GM23338 (cell line): ENCODE measurements around the gene IQCC. TPM values are rescaled to one million over a fixed set of nuclear protein-coding genes. Genes with fewer than 3 reads are reported as not detected.

Experiments
- ATAC-seq: fragments of 200-7000 bp; cut with Tn5 transposase; 3 replicates; pipeline ENCODE4 v1.9.1; 2020
- DNase-seq: peaks from one replicate; pipeline ENCODE4 v3.0.0-alpha.2; 2015; ENCODE audit warnings: low spot score
- H2AFZ ChIP-seq: fragments of 200-600 bp; sonication (generic); 2 replicates; pipeline ENCODE4 v1.8.0; 2016; ENCODE audit warnings: antibody characterized with exemption, mild to moderate bottlenecking, moderate library complexity
- H3F3A ChIP-seq: fragments of 200-600 bp; sonication (generic); replicated peaks from 2 replicates; pipeline ENCODE4 v1.8.0; 2017; ENCODE audit warnings: antibody characterized with exemption, mixed run types, low read depth
- H3K27ac ChIP-seq: fragments of 200-600 bp; sonication (generic); 2 replicates; pipeline ENCODE4 v1.6.1; 2016; ENCODE audit warnings: low read depth
- H3K27me3 ChIP-seq: fragments of 200-600 bp; sonication (generic); 2 replicates; pipeline ENCODE4 v1.8.0; 2016; ENCODE audit warnings: mild to moderate bottlenecking, mixed run types, moderate library complexity; ENCODE audit not compliant: insufficient read depth
- H3K36me3 ChIP-seq: fragments of 200-600 bp; sonication (generic); 2 replicates; pipeline ENCODE4 v1.8.0; 2016; ENCODE audit warnings: mild to moderate bottlenecking; ENCODE audit not compliant: insufficient read depth
- H3K4me1 ChIP-seq: fragments of 200-600 bp; sonication (generic); 2 replicates; pipeline ENCODE4 v1.8.0; 2016; ENCODE audit warnings: mild to moderate bottlenecking, moderate library complexity; ENCODE audit not compliant: insufficient read depth
- H3K4me2 ChIP-seq: fragments of 200-600 bp; sonication (generic); 2 replicates; pipeline ENCODE4 v1.7.1; 2017; ENCODE audit warnings: mixed run types
- H3K4me3 ChIP-seq: fragments of 200-600 bp; sonication (generic); 2 replicates; pipeline ENCODE4 v1.6.1; 2016; ENCODE audit warnings: mixed run types
- H3K79me2 ChIP-seq: fragments of 200-600 bp; sonication (generic); replicated peaks from 2 replicates; pipeline ENCODE4 v1.8.0; 2017; ENCODE audit warnings: mild to moderate bottlenecking; ENCODE audit not compliant: insufficient read depth
- H3K9me2 ChIP-seq: fragments of 200-600 bp; sonication (generic); 2 replicates; pipeline ENCODE4 v1.8.0; 2017; ENCODE audit not compliant: insufficient read depth
- H4K20me1 ChIP-seq: fragments of 200-600 bp; sonication (generic); replicated peaks from 2 replicates; pipeline ENCODE4 v1.8.0; 2017; ENCODE audit warnings: mild to moderate bottlenecking; ENCODE audit not compliant: insufficient read depth
- H3K27ac Mint-ChIP-seq: 2 replicates; pipeline ENCODE4 v1.8.0; 2020; ENCODE audit warnings: inconsistent platforms, mild to moderate bottlenecking, moderate library complexity, mixed read lengths
- H3K27me3 Mint-ChIP-seq: 3 replicates; pipeline ENCODE4 v1.8.0; 2022; ENCODE audit warnings: low read depth, mild to moderate bottlenecking, moderate library complexity, mixed read lengths, inconsistent platforms; ENCODE audit not compliant: insufficient read depth, poor library complexity
- H3K36me3 Mint-ChIP-seq: 3 replicates; pipeline ENCODE4 v1.8.0; 2021; ENCODE audit warnings: low read depth, mild to moderate bottlenecking, inconsistent platforms, moderate library complexity, mixed read lengths
- H3K4me1 Mint-ChIP-seq: 3 replicates; pipeline ENCODE4 v1.8.0; 2020; ENCODE audit warnings: mild to moderate bottlenecking, inconsistent platforms, mixed read lengths
- H3K4me3 Mint-ChIP-seq: 3 replicates; pipeline ENCODE4 v1.8.0; 2021; ENCODE audit warnings: moderate library complexity, mild to moderate bottlenecking, inconsistent platforms, mixed read lengths
- H3K9me3 Mint-ChIP-seq: 3 replicates; pipeline ENCODE4 v1.8.0; 2020; ENCODE audit warnings: moderate library complexity, mild to moderate bottlenecking, inconsistent platforms, mixed read lengths
- EZH2 ChIP-seq: fragments of 200-600 bp; sonication (generic); IDR thresholded peaks from one replicate; pipeline ENCODE4 v1.8.0; 2017; ENCODE audit warnings: antibody characterized with exemption, mild to moderate bottlenecking, low read depth; ENCODE audit not compliant: unreplicated experiment
- EZH2phosphoT487 ChIP-seq: fragments of 200-600 bp; sonication (generic); IDR thresholded peaks from one replicate; pipeline ENCODE4 v1.8.1; 2018; ENCODE audit warnings: antibody characterized with exemption; ENCODE audit not compliant: unreplicated experiment
- JUNB ChIP-seq: IDR thresholded peaks from one replicate; pipeline ENCODE4 v1.6.1; 2016; ENCODE audit warnings: antibody characterized with exemption; ENCODE audit not compliant: unreplicated experiment
- POLR2AphosphoS5 ChIP-seq: IDR thresholded peaks from 2 replicates; pipeline ENCODE4 v1.6.1; 2016; ENCODE audit warnings: antibody characterized with exemption, low read depth
- REST ChIP-seq: IDR thresholded peaks from one replicate; pipeline ENCODE4 v1.6.1; 2018; ENCODE audit warnings: antibody characterized with exemption; ENCODE audit not compliant: unreplicated experiment
- ZNF114 ChIP-seq: fragments of 250-450 bp; sonication (Bioruptor Pico); IDR thresholded peaks from 2 replicates; pipeline ENCODE4 v1.5.0; 2020; ENCODE audit warnings: mild to moderate bottlenecking, moderate library complexity
- ZNF462 ChIP-seq: fragments of 250-450 bp; sonication (Bioruptor Pico); IDR thresholded peaks from 2 replicates; pipeline ENCODE4 v1.5.0; 2020; ENCODE audit warnings: mild to moderate bottlenecking, moderate library complexity
- polyA plus RNA-seq: library from polyadenylated mRNA; unstranded; fragments of >200 nt; fragmentation: Nextera tagmentation; extraction: Ambion mirVana; gene quantifications from 2 replicates; pipeline ENCODE4 v1.2.1, GENCODE V29; 2016
- total RNA-seq: library from RNA; depleted of rRNA; stranded (reverse); fragments of >200 nt; shearing (Covaris generic); gene quantifications from 2 replicates; pipeline ENCODE4 v1.2.3, GENCODE V29; 2014

The IQCC gene
- total and polyA plus RNA-seq, 2 experiments from 2014 or later, result 1.7 to 3.5 TPM

- Histone ChIP-seq H3F3A (peaks cover 10% of the 10 kb centered on the region; the same call in 1 of the 2 replicates), H3K9me2 (no peaks in the 10 kb centered on the region), H3K27ac (no peak overlapping the region), H3K4me2 (no peak overlapping the region), H3K4me3 (no peak overlapping the region), H3K4me1 (no peaks in the 10 kb centered on the region), H3K79me2 (0 out of 2 replicates have a peak, but pooled peaks cover 4% of the 10 kb centered on the region), H3K27me3 (no peaks in the 10 kb centered on the region), H2AFZ (no peak overlapping the region), H3K36me3 (peaks cover 70% of the 10 kb centered on the region), H4K20me1 (peaks cover 13% of the 10 kb centered on the region)
- H3K4me3 Mint-ChIP-seq, result no peak overlapping the region
- TF ChIP-seq ZNF114 (CRISPR knock-in tag) (no peak), EZH2phosphoT487 (peak; percentile 27), POLR2AphosphoS5 (no peak), EZH2 (no peak), JUNB (no peak), ZNF462 (CRISPR knock-in tag) (no peak), REST (no peak)
- ATAC-seq (no peak), DNase-seq (no peak)
- H3K27me3 Mint-ChIP-seq, result peaks cover 5% of the 10 kb centered on the region
- no peak overlapping the region for H3K27ac Mint-ChIP-seq
- H3K4me1 Mint-ChIP-seq, result peaks cover 3% of the 10 kb centered on the region
- peaks cover 100% of the 10 kb centered on the region for H3K36me3 Mint-ChIP-seq
- H3K9me3 Mint-ChIP-seq, result no peaks in the 10 kb centered on the region
Measured at GRCh38 chr1:32192220-32192948, 13.1 kb upstream of the IQCC start.
